ENCODE measurements around the gene DGAT2L6. TPM values are rescaled to one million over a fixed set of nuclear protein-coding genes. Genes with fewer than 3 reads are reported as not detected.

Gene DGAT2L6
- total RNA-seq, 1 donor from 2014 or later = not detected

Other genes with a start within 250 kb of the DGAT2L6 start
- gene AWAT2, start 127.5 kb upstream of the DGAT2L6 start, total RNA-seq = 0.38 and 0.51 TPM in 2 replicates
- not detected in 2 replicates for gene OTUD6A, start 115.0 kb upstream of the DGAT2L6 start, total RNA-seq
- 51.5 and 71.1 TPM in 2 replicates for gene IGBP1, start 44.0 kb upstream of the DGAT2L6 start, total RNA-seq
- not detected in 2 replicates for gene AWAT1, start 57.2 kb downstream of the DGAT2L6 start, total RNA-seq
- not detected in 2 replicates for gene P2RY4, start 82.7 kb downstream of the DGAT2L6 start, total RNA-seq
- not detected in 2 replicates for gene ARR3, start 90.9 kb downstream of the DGAT2L6 start, total RNA-seq
- gene RAB41, start 104.7 kb downstream of the DGAT2L6 start, total RNA-seq = not detected in 2 replicates
- gene PDZD11, start 112.4 kb downstream of the DGAT2L6 start, total RNA-seq = 28.5 and 35.9 TPM in 2 replicates
- gene KIF4A, start 112.6 kb downstream of the DGAT2L6 start, total RNA-seq = 4.3 and 9.5 TPM in 2 replicates
- gene GDPD2, start 245.8 kb downstream of the DGAT2L6 start, total RNA-seq = not detected in 2 replicates